ENCODE measurements around the gene RNF112.

The RNF112 gene

GRCh38 chr17:19376811-19377210, 34.2 kb upstream of the RNF112 start:
- DNase-seq = no peak

GRCh38 chr17:19377602-19378415, 33.2 kb upstream of the RNF112 start:
- peak; percentile 96 to 98 for DNase-seq

GRCh38 chr17:19378416-19379360, 32.3 kb upstream of the RNF112 start, which contains the start of gene MAPK7:
Gene MAPK7, plus strand, starts transcription at chr17:19378498. Its CDS starts 403 bp downstream, at chr17:19378901.
- no peak for DNase-seq

- no peak for DNase-seq
These were observed 31.5 kb upstream of the RNF112 start for GRCh38 chr17:19379361-19380065.

- no peak for DNase-seq
These were observed 30.3 kb upstream of the RNF112 start for GRCh38 chr17:19380481-19381301.

- no peak for DNase-seq
These were observed 29.7 kb upstream of the RNF112 start for GRCh38 chr17:19381361-19381740.

- DNase-seq = no peak
These were observed 29.1 kb upstream of the RNF112 start for GRCh38 chr17:19381741-19382444.

- DNase-seq = no peak
These were observed 28.2 kb upstream of the RNF112 start for GRCh38 chr17:19382531-19383444.

- DNase-seq = no peak
These were observed 27.2 kb upstream of the RNF112 start for GRCh38 chr17:19383681-19384470.

- no peak for DNase-seq
These were observed 26.2 kb upstream of the RNF112 start for GRCh38 chr17:19384723-19385391.

GRCh38 chr17:19385521-19385983, 25.5 kb upstream of the RNF112 start:
- no peak for DNase-seq

GRCh38 chr17:19386051-19386929, 24.7 kb upstream of the RNF112 start:
- no peak for DNase-seq

- DNase-seq = no peak
These were observed 23.8 kb upstream of the RNF112 start, which contains the start of gene MFAP4 for GRCh38 chr17:19386974-19387920. Gene MFAP4, minus strand, starts transcription at chr17:19387190. Its CDS starts 35 bp downstream, at chr17:19387155.

- DNase-seq = no peak
These were observed 23.0 kb upstream of the RNF112 start for GRCh38 chr17:19387921-19388521.

GRCh38 chr17:19388791-19389785, 21.9 kb upstream of the RNF112 start:
- no peak for DNase-seq

Data from NCI-H1930 (cell line).